Thoracic aorta (tissue), 2 donors: ENCODE results near the gene SNAPIN. TPM values are rescaled to one million over a fixed set of nuclear protein-coding genes. Genes with fewer than 3 reads are reported as not detected.
"Not testable (repeated sequence)": the region's sequence is repeated elsewhere in the genome, so short reads cannot be mapped to it uniquely, and the experiment has no call there.

ENCODE experiments used
- ATAC-seq: fragments of 150-250 bp; one replicate; pipeline ENCODE4 v1.8.0; 2017; ENCODE audit warnings: low read depth; ENCODE audit not compliant: insufficient number of reproducible peaks, low FRiP score
- DNase-seq: peaks from one replicate; pipeline ENCODE4 v3.0.0-alpha.2; 2020; ENCODE audit warnings: low spot score
- H3K27ac ChIP-seq, 2 donors: fragments of 200-600 bp; sonication (generic); 1 replicate in 1 of 2; 2 replicates in 1 of 2; pipeline ENCODE4 v1.5.1; 2016; ENCODE audit warnings: mild to moderate bottlenecking in 2 of 2, moderate library complexity in 2 of 2
- H3K27me3 ChIP-seq: fragments of 200-600 bp; sonication (generic); replicated peaks from 2 replicates; pipeline ENCODE4 v1.6.0; 2016; ENCODE audit warnings: mild to moderate bottlenecking; ENCODE audit not compliant: insufficient read depth
- H3K36me3 ChIP-seq: fragments of 200-600 bp; sonication (generic); one replicate; pipeline ENCODE4 v1.5.1; 2016
- H3K4me1 ChIP-seq, 2 donors: fragments of 200-600 bp; sonication (generic); 1 replicate in 1 of 2; 2 replicates in 1 of 2; pipeline versions ENCODE4 v1.5.1 to v1.6.0; 2016; ENCODE audit warnings: low read depth in 2 of 2, mild to moderate bottlenecking in 1 of 2; ENCODE audit not compliant: control insufficient read depth in 1 of 2
- H3K4me3 ChIP-seq: fragments of 200-600 bp; sonication (generic); 2 replicates; pipeline ENCODE4 v1.5.1; 2016; ENCODE audit warnings: mild to moderate bottlenecking
- H3K9me3 ChIP-seq: fragments of 200-600 bp; sonication (generic); 2 replicates; pipeline ENCODE4 v1.5.1; 2016
- CTCF ChIP-seq: fragments of 200-600 bp; sonication (generic); IDR thresholded peaks from one replicate; pipeline ENCODE4 v1.5.1; 2019; ENCODE audit warnings: antibody characterized with exemption
- total RNA-seq, 2 donors: library from RNA; depleted of rRNA; stranded (reverse); fragments of >200 nt; gene quantifications; one replicate each; pipeline versions ENCODE4 v1.1.0 to v1.2.3, GENCODE V29; 2016

The SNAPIN gene
- total RNA-seq, 2 donors from 2014 or later: 37.9 to 41.6 TPM

GRCh38 chr1:153633754-153634665, 24.5 kb upstream of the SNAPIN start, which contains the start of gene CHTOP:
Gene CHTOP, plus strand, starts transcription at chr1:153634066. Its CDS starts 2,523 bp downstream, at chr1:153636589.
- DNase-seq (peak; percentile 94), ATAC-seq (peak; percentile 94)
- no peak for TF ChIP-seq CTCF
- H3K27me3 ChIP-seq: no peaks in the 10 kb centered on the region
- peak within 1 kb of the TSS; percentile 99 for H3K4me3 ChIP-seq
- no peaks in the 10 kb centered on the region for H3K9me3 ChIP-seq
- peak within 1 kb of the TSS; percentile 100 for H3K27ac ChIP-seq
- H3K4me1 ChIP-seq: peaks cover 20 to 43% of the 10 kb centered on the region in 2 donors
- H3K36me3 ChIP-seq: peaks cover 20% of the 10 kb centered on the region

GRCh38 chr1:153635872-153636271, 22.6 kb upstream of the SNAPIN start:
- Histone ChIP-seq H3K36me3 (peaks cover 38% of the 10 kb centered on the region), H3K27me3 (no peaks in the 10 kb centered on the region), H3K9me3 (no peaks in the 10 kb centered on the region), H3K27ac (peak overlapping the region; percentile 30 to 100), H3K4me1 (peaks cover 20 to 33% of the 10 kb centered on the region in 2 donors), H3K4me3 (peak overlapping the region; percentile 99)
- DNase-seq (no peak), ATAC-seq (no peak)
- TF ChIP-seq CTCF: no peak

- Histone ChIP-seq H3K27me3 (no peaks in the 10 kb centered on the region), H3K9me3 (no peaks in the 10 kb centered on the region), H3K4me3 (no peak overlapping the region), H3K36me3 (peaks cover 43% of the 10 kb centered on the region), H3K27ac (peak overlapping the region; percentile 30 to 100), H3K4me1 (peaks cover 20 to 33% of the 10 kb centered on the region in 2 donors)
- TF ChIP-seq CTCF: no peak
- DNase-seq (no peak), ATAC-seq (no peak)
Observed at GRCh38 chr1:153636312-153636711, 22.2 kb upstream of the SNAPIN start.

- no peak for ATAC-seq
- Histone ChIP-seq H3K27ac (no peak overlapping the region), H3K4me3 (no peak overlapping the region), H3K4me1 (peaks cover 17 to 33% of the 10 kb centered on the region in 2 donors), H3K36me3 (peaks cover 59% of the 10 kb centered on the region), H3K27me3 (no peaks in the 10 kb centered on the region), H3K9me3 (no peaks in the 10 kb centered on the region)
- DNase-seq: no peak
- TF ChIP-seq CTCF: no peak
Observed at GRCh38 chr1:153638261-153638660, 20.2 kb upstream of the SNAPIN start.

- no peak for ATAC-seq
Observed at GRCh38 chr1:153639280-153639679, 19.2 kb upstream of the SNAPIN start.

GRCh38 chr1:153640213-153640612, 18.3 kb upstream of the SNAPIN start:
- not testable (repeated sequence) for H3K27me3 ChIP-seq, H3K27ac ChIP-seq, DNase-seq, H3K9me3 ChIP-seq, H3K4me3 ChIP-seq, ATAC-seq
- Histone ChIP-seq H3K36me3 (peaks cover 69% of the 10 kb centered on the region), H3K4me1 (peaks cover 14 to 25% of the 10 kb centered on the region in 2 donors)

More at GRCh38 chr1:153639280-153639679, 19.2 kb upstream of the SNAPIN start:
- Histone ChIP-seq H3K36me3 (peaks cover 62% of the 10 kb centered on the region), H3K4me3 (no peak overlapping the region), H3K27ac (no peak overlapping the region), H3K9me3 (no peaks in the 10 kb centered on the region), H3K4me1 (peaks cover 18 to 30% of the 10 kb centered on the region in 2 donors), H3K27me3 (no peaks in the 10 kb centered on the region)
- no peak for DNase-seq
- TF ChIP-seq CTCF: no peak
